Muscle layer of colon (tissue), 2 donors: ENCODE results near the gene BATF3.
"Not testable (repeated sequence)": the region's sequence is repeated elsewhere in the genome, so short reads cannot be mapped to it uniquely, and the experiment has no call there.

ENCODE experiments used
- H3K27ac ChIP-seq: one replicate; pipeline ENCODE4 v1.7.0; 2013; ENCODE audit warnings: low read depth, mild to moderate bottlenecking, low read length, moderate library complexity
- H3K27me3 ChIP-seq, 2 donors: one replicate each; pipeline ENCODE4 v1.7.0; 2013; ENCODE audit warnings: low read length in 2 of 2, mild to moderate bottlenecking in 2 of 2; ENCODE audit not compliant: insufficient read depth in 2 of 2, control insufficient read depth in 1 of 2
- H3K36me3 ChIP-seq: one replicate; pipeline ENCODE4 v1.7.0; 2013; ENCODE audit warnings: mild to moderate bottlenecking, low read length; ENCODE audit not compliant: insufficient read depth
- H3K4me1 ChIP-seq: one replicate; pipeline ENCODE4 v1.7.0; 2013; ENCODE audit warnings: mild to moderate bottlenecking, low read length; ENCODE audit not compliant: insufficient read depth
- H3K4me3 ChIP-seq, 2 donors: one replicate each; pipeline ENCODE4 v1.7.0; 2013; ENCODE audit warnings: low read length in 2 of 2, low read depth in 1 of 2, mild to moderate bottlenecking in 1 of 2, moderate library complexity in 1 of 2
- H3K9ac ChIP-seq: one replicate; pipeline ENCODE4 v1.7.0; 2013; ENCODE audit warnings: low read length
- H3K9me3 ChIP-seq: one replicate; pipeline ENCODE4 v1.7.0; 2013; ENCODE audit warnings: mild to moderate bottlenecking, low read length
- donor health status: abdominal sarcoma.
- donor health status: Adenocarcinoma of cecum.

BATF3 gene, protein sequence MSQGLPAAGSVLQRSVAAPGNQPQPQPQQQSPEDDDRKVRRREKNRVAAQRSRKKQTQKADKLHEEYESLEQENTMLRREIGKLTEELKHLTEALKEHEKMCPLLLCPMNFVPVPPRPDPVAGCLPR

DNA sequence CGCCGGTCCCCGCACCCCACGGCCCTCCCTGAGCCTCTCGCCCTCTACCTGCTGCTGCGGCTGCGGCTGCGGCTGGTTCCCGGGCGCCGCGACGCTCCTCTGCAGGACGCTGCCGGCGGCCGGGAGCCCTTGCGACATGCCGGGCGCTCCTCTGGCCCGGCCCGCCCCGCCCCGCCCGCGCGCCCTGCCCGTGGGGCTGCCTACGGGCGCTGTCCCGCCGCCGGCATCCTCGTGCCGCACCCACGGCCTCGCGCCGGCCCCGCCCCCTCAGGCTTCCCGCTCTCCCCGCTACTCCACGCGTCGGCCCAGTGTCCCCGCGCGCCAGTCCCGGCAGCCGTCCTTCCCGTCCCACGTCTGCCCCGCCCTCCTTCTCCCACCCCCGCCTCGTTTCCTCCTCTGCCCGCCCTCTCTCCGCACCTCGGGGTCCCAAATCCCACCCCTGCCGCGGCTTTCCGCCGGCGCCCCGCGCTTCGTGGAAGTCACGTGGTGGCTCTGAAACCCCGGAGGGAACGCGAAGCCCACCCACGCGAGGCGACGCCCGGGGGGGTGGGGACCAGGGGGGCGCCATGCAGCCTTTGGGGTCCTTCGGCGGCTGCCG, at the start of gene BATF3:
Gene BATF3 (minus strand): TSS at position 216 of the 598 bp plus-strand sequence. CDS start 78 bp downstream, at position 138.
- no peak within 1 kb of the TSS for H3K9ac ChIP-seq
- no peaks in the 10 kb centered on the region for H3K36me3 ChIP-seq
- H3K4me1 ChIP-seq = peaks cover 17% of the 10 kb centered on the region
- no peaks in the 10 kb centered on the region for H3K9me3 ChIP-seq
- peaks cover 4 to 6% of the 10 kb centered on the region in 2 donors for H3K27me3 ChIP-seq
- peak within 1 kb of the TSS; percentile 62 for H3K27ac ChIP-seq
- peak within 1 kb of the TSS; percentile 59 to 66 for H3K4me3 ChIP-seq

DNA sequence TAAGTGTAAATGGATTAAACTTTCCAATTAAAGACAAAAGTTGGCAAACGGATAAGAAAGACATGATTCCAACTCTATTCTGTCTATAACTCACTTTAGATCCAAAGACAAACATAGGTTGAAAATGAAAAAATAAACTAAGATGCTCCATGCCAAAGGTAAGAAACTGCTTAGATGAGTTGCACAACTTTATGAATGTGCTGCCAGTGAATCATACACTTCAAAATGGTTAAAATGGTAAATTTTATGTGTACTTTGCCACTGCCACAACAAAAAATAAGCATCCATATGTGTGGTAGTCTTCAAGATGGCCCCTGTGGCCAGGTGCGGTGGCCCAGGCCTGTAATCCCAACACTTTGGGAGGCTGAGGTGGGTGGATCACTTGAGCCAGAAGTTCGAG, 46.9 kb upstream of the BATF3 start:
- no peaks in the 10 kb centered on the region for H3K36me3 ChIP-seq
- no peak overlapping the region for H3K4me3 ChIP-seq
- peaks cover 4% of the 10 kb centered on the region for H3K4me1 ChIP-seq
- H3K27me3 ChIP-seq = no peaks in the 10 kb centered on the region
- no peak overlapping the region for H3K9ac ChIP-seq
- H3K9me3 ChIP-seq = no peaks in the 10 kb centered on the region
- no peak overlapping the region for H3K27ac ChIP-seq

DNA sequence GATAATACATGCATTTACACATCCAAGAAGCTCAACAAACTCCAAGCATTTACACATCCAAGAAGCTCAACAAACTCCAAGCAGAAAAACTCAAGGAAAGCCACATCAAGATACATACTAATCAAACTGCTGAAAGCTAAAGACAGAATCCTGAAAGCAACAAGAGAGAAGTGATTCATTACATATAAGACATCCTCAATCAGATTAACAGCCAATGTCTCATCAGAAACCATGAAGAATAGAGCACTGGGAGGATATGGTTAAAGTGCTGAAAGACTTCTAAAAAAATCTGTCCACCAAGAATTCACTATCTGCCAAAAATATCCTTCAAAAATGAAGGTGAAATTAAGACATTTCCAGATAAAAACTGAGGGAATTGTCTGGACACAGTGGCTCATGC, 45.7 kb upstream of the BATF3 start:
- H3K4me3 ChIP-seq = no peak overlapping the region
- no peaks in the 10 kb centered on the region for H3K36me3 ChIP-seq
- no peak overlapping the region for H3K27ac ChIP-seq
- H3K9ac ChIP-seq = no peak overlapping the region
- H3K9me3 ChIP-seq = no peaks in the 10 kb centered on the region
- H3K27me3 ChIP-seq = no peaks in the 10 kb centered on the region
- peaks cover 4% of the 10 kb centered on the region for H3K4me1 ChIP-seq

DNA sequence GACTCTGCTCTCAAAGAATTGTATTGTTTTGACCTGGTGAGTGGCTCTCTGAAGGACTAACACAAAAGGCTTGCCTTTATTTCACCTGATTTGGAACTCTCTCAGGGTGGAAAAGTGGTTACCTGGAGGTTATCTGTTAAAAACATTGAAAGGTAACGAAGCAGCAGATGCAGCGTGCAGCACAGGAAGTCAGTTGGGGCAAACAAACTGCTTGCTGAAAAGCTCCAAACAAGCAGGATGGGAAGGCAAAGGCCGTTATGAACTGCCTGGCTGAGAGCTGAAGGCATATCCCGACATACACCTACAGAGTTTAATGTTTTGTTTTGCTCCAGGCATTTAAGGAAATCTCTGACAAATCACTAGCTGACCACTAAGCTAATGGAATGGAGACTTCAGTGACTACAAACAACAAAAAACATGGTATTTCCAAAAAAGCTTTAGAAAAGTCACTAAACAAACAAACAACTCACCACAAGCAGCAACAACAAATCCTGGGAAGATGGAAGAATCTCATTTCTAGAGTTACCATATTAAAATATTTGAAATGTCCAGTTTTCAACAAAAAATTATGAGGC, 44.3 kb upstream of the BATF3 start:
- no peaks in the 10 kb centered on the region for H3K36me3 ChIP-seq
- H3K9ac ChIP-seq = no peak overlapping the region
- no peak overlapping the region for H3K4me3 ChIP-seq
- H3K9me3 ChIP-seq = no peaks in the 10 kb centered on the region
- no peaks in the 10 kb centered on the region for H3K27me3 ChIP-seq
- H3K4me1 ChIP-seq = no peaks in the 10 kb centered on the region
- no peak overlapping the region for H3K27ac ChIP-seq

DNA sequence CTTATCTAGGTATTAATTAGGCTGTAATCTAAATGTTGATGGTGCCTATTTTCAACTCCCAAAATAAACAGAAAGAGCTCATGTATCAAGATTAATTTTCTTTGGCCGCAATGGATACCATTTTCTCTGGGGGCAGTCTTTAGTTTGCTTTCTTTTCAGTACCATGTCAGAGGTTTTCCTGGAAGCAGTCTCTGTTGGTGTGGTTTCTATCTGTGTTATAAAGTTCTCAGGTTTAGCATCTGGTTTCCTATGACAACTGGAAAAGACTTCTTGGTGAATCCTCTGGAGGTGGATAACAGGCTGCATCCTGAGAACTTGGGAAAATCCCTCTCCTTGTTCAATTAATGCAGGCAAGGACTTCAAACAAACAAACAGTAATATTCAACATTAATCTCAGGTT, 38.7 kb upstream of the BATF3 start:
- Histone ChIP-seq H3K9ac (no peak overlapping the region), H3K36me3 (peaks cover 8% of the 10 kb centered on the region), H3K4me1 (no peaks in the 10 kb centered on the region), H3K4me3 (no peak overlapping the region), H3K9me3 (no peaks in the 10 kb centered on the region), H3K27me3 (no peaks in the 10 kb centered on the region), H3K27ac (no peak overlapping the region)

DNA sequence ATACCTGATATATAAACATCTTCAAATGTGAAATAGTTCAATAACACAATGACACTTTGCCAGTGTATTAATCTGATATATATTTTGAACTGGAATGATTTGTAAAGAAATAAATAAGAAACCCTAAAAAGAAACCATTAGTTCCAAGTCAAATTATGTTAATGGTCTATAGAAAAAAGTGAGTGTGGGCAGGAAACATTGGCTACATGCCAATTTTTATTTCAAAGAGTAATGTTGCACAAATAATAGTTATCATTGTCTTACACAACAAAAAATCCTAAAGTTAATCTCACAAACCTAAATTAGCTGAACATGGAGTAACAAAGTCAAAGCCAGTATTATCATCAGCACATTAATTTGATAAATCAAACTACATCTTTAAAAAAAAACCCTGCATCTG, 37.9 kb upstream of the BATF3 start:
- Histone ChIP-seq H3K36me3 (peaks cover 8% of the 10 kb centered on the region), H3K4me3 (no peak overlapping the region), H3K27me3 (no peaks in the 10 kb centered on the region), H3K9ac (no peak overlapping the region), H3K9me3 (no peaks in the 10 kb centered on the region), H3K4me1 (no peaks in the 10 kb centered on the region), H3K27ac (no peak overlapping the region)

DNA sequence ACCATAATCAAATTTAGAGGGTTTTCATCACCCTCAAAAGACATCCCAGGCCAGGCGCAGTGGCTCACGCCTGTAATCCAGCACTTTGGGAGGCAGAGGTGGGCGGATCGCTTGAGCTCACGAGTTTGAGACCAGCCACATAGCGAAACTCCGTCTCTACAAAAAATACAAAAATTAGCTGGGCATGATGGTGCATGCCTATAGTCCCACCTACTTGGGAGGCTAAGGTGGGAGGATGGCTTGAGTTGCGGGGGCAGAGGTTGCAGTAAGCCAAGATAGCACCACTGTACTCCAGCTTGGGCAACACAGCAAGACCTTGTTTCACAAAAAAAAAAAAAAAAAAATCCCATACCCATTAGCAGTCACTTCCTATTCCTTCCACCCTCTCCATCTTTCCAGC, 33.5 kb upstream of the BATF3 start:
- H3K9me3 ChIP-seq = no peaks in the 10 kb centered on the region
- H3K36me3 ChIP-seq = peaks cover 8% of the 10 kb centered on the region
- H3K27ac ChIP-seq = no peak overlapping the region
- no peak overlapping the region for H3K4me3 ChIP-seq
- H3K27me3 ChIP-seq = no peaks in the 10 kb centered on the region
- H3K4me1 ChIP-seq = no peaks in the 10 kb centered on the region
- H3K9ac ChIP-seq = no peak overlapping the region

DNA sequence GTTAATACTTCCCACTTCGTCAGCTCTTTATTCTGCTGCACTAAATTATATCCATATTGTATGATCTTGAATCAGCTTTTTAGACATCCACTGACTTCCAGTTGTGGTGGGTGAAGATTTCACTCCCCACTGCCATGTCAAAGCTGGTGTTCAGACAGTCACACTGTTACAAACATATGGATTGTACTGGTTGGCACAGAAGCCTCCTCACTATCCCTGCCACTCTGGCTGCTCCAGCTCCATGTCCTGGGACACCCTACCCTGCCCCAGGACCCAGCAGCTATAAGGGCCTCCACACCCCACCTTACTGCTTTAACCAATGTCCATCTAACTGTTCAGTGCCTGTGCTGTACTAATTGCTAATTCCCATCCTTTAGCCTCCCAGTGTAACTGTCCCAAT, 32.0 kb upstream of the BATF3 start:
- Histone ChIP-seq H3K9ac (no peak overlapping the region), H3K27ac (no peak overlapping the region), H3K9me3 (no peaks in the 10 kb centered on the region), H3K4me3 (no peak overlapping the region), H3K4me1 (no peaks in the 10 kb centered on the region), H3K36me3 (peaks cover 8% of the 10 kb centered on the region), H3K27me3 (no peaks in the 10 kb centered on the region)

DNA sequence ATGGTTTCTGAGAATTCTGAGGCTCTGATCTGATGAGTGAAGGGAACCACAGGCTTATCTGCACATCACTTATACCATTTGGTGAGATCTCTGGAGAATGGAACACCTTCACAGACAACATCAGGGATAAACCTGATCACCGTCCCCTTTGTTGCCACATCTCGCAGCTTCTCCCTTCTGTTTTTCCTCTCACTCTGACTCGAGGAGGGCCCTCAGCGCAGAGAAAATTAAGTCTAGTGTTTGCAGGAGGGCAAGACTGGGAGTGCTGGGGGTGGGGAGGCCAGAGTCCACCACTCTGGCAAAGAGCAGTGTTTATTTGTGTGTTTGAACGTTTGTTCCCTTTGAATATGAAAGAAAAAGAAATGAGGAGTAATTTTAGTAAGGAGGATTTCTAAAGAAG, 29.0 kb upstream of the BATF3 start:
- Histone ChIP-seq H3K27ac (no peak overlapping the region), H3K4me1 (no peaks in the 10 kb centered on the region), H3K4me3 (no peak overlapping the region), H3K9me3 (no peaks in the 10 kb centered on the region), H3K9ac (no peak overlapping the region), H3K36me3 (no peaks in the 10 kb centered on the region), H3K27me3 (no peaks in the 10 kb centered on the region)

DNA sequence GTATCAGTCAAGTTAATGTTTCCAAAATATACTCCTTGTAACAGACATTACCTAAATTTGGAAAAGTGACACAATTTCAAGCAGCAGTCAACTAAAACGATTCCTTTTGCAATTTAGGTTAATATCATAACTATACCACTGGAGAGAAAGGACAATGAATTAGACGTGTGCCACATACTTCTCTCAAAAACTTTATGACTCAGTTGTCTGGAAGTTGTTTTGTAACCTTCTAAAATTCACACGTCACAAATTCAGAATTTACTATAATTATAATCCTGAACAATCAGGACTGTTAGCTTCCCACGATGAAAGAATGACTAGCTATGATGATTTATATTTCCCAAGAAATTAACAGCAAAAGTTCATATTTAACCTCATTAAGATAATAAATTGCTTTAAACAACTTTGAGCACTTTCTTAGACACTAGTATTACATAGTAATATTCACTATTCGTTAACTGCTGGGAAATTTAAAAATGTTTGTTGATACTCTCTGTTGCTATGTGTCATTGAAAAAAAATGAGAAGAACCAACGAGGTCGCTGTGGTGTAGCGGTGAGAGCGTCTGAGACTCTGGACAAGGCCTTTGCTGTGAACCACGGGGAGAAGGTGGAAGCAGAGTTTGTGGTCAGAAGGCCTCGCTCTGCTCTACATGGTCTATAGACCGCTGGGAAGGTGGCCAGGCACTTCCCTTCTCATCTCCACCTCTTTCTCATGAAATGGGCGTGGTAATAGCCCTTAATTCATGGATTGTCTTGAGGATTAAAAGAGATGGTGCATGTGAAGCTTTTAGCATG, 27.9 kb upstream of the BATF3 start:
- no peaks in the 10 kb centered on the region for H3K9me3 ChIP-seq
- no peak overlapping the region for H3K27ac ChIP-seq
- H3K36me3 ChIP-seq = no peaks in the 10 kb centered on the region
- H3K9ac ChIP-seq = no peak overlapping the region
- no peak overlapping the region for H3K4me3 ChIP-seq
- no peaks in the 10 kb centered on the region for H3K4me1 ChIP-seq
- H3K27me3 ChIP-seq = no peaks in the 10 kb centered on the region

DNA sequence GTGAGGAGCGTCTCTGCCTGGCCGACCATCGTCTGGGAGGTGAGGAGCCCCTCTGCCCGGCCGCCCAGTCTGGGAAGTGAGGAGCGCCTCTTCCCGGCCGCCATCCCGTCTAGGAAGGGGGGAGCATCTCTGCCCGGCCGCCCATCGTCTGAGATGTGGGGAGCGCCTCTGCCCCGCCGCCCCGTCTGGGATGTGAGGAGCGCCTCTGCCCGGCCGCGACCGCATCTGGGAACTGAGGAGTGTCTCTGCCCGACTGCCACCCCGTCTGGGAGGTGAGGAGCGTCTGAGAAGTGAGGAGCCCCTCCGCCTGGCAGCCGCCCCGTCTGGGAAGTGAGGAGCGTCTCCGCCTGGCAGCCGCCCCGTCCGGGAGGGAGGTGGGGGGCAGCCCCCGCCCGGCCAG, 25.0 kb upstream of the BATF3 start:
- not testable (repeated sequence) for H3K27ac ChIP-seq, H3K36me3 ChIP-seq, H3K9ac ChIP-seq, H3K4me1 ChIP-seq, H3K27me3 ChIP-seq, H3K4me3 ChIP-seq, H3K9me3 ChIP-seq
